HepG2 (cell line): ENCODE results near the gene FGD4. TPM values are rescaled to one million over a fixed set of nuclear protein-coding genes. Genes with fewer than 3 reads are reported as not detected.

ENCODE experiments used
- EHMT2 ChIP-seq: fragments of 200-600 bp; sonication (generic); IDR thresholded peaks from 2 replicates; pipeline ENCODE4 v1.7.0; 2017; ENCODE audit warnings: antibody characterized with exemption, low read depth, low read length, borderline replicate concordance
- GABPA ChIP-seq, 2 experiments: IDR thresholded peaks; 2 replicates each; pipeline ENCODE4 v1.6.1; 2011 to 2016; ENCODE audit warnings: low read depth in 2 of 2, low read length in 1 of 2, missing biosample characterization in 1 of 2, missing genetic modification characterization in 1 of 2
- HNRNPL ChIP-seq: fragments of 200-400 bp; formaldehyde crosslinking; IDR thresholded peaks from 2 replicates; pipeline ENCODE4 v1.6.1; 2017; ENCODE audit warnings: mild to moderate bottlenecking, low read depth, low read length
- KAT8 ChIP-seq: IDR thresholded peaks from 2 replicates; pipeline ENCODE4 v1.6.1; 2016; ENCODE audit warnings: missing genetic modification reagents, missing compliant biosample characterization
- KLF12 ChIP-seq: sonication (generic); formaldehyde crosslinking; IDR thresholded peaks from 2 replicates; pipeline ENCODE4 v1.4.0; 2020; ENCODE audit warnings: missing genetic modification reagents, borderline replicate concordance
- MAFG ChIP-seq: sonication (generic); formaldehyde crosslinking; IDR thresholded peaks from 2 replicates; pipeline ENCODE4 v1.5.1; 2020; ENCODE audit warnings: mild to moderate bottlenecking, missing genetic modification reagents
- SALL1 ChIP-seq: sonication (generic); formaldehyde crosslinking; IDR thresholded peaks from 2 replicates; pipeline ENCODE4 v1.8.0; 2022; ENCODE audit warnings: mild to moderate bottlenecking, missing genetic modification reagents
- TBX3 ChIP-seq: fragments of 450-650 bp; IDR thresholded peaks from 2 replicates; pipeline ENCODE4 v1.6.1; 2017; ENCODE audit warnings: antibody characterized with exemption, mild to moderate bottlenecking, inconsistent platforms, borderline replicate concordance
- ZFAT ChIP-seq: sonication (generic); formaldehyde crosslinking; conservative IDR thresholded peaks from 2 replicates; pipeline ENCODE4 v1.8.1; 2023; ENCODE audit warnings: missing genetic modification reagents, inconsistent platforms
- ZFX ChIP-seq: sonication (generic); formaldehyde crosslinking; IDR thresholded peaks from 2 replicates; pipeline ENCODE4 v1.4.0; 2020; ENCODE audit warnings: mild to moderate bottlenecking, low read depth, missing genetic modification reagents, moderate library complexity
- ZNF10 ChIP-seq: sonication (generic); formaldehyde crosslinking; IDR thresholded peaks from 2 replicates; pipeline ENCODE4 v1.4.0; 2020; ENCODE audit warnings: mild to moderate bottlenecking, low read depth, missing genetic modification reagents, borderline replicate concordance
- ZNF121 ChIP-seq: sonication (generic); formaldehyde crosslinking; IDR thresholded peaks from 2 replicates; pipeline ENCODE4 v1.5.0; 2020; ENCODE audit warnings: mild to moderate bottlenecking, missing genetic modification reagents
- ZNF234 ChIP-seq: sonication (generic); formaldehyde crosslinking; conservative IDR thresholded peaks from 2 replicates; pipeline ENCODE4 v1.5.1; 2020; ENCODE audit warnings: mild to moderate bottlenecking, missing genetic modification reagents
- ZNF7 ChIP-seq: IDR thresholded peaks from 2 replicates; pipeline ENCODE4 v1.6.1; 2016; ENCODE audit warnings: missing biosample characterization, missing genetic modification reagents
- ZNF709 ChIP-seq: sonication (generic); formaldehyde crosslinking; IDR thresholded peaks from 2 replicates; pipeline ENCODE4 v1.5.0; 2020; ENCODE audit warnings: mild to moderate bottlenecking, missing genetic modification reagents
- polyA plus RNA-seq, 8 experiments: library from polyadenylated mRNA; depleted of rRNA in 3 of 8; stranded (reverse) in 7 of 8; unstranded in 1 of 8; fragments of >200 nt; fragmentation: Illumina TruSeq in 4 of 8; extraction: Trizol in 4 of 8; gene quantifications; 2 replicates each; pipeline versions ENCODE4 v1.2.1 to v1.2.3, GENCODE V29; 2011 to 2016; ENCODE audit warnings: low read depth in 4 of 8, missing spikeins in 1 of 8, mixed read lengths in 1 of 8; ENCODE audit not compliant: insufficient read depth in 1 of 8
- total RNA-seq, 5 experiments: library from RNA; depleted of rRNA; stranded (reverse); fragments of >200 nt; fragmentation: Illumina TruSeq; extraction: Trizol; gene quantifications; 2 replicates each; pipeline ENCODE4 v1.2.3, GENCODE V29; 2016; ENCODE audit warnings: low read depth in 1 of 5
- TF ChIP-seq, protein P1 (sequence below): sonication (generic); formaldehyde crosslinking; IDR thresholded peaks from 2 replicates; pipeline ENCODE4 v1.5.1; 2020; ENCODE audit warnings: mild to moderate bottlenecking, missing genetic modification reagents, borderline replicate concordance
- TF ChIP-seq, protein P2 (sequence below): sonication (generic); formaldehyde crosslinking; IDR thresholded peaks from 2 replicates; pipeline ENCODE4 v1.5.0; 2020; ENCODE audit warnings: mild to moderate bottlenecking, missing genetic modification reagents, borderline replicate concordance
- TF ChIP-seq, protein P3 (sequence below): sonication (generic); formaldehyde crosslinking; IDR thresholded peaks from 2 replicates; pipeline ENCODE4 v1.5.1; 2020; ENCODE audit warnings: missing genetic modification reagents, mild to moderate bottlenecking, borderline replicate concordance
- TF ChIP-seq, protein P4 (sequence below): sonication (generic); formaldehyde crosslinking; IDR thresholded peaks from 2 replicates; pipeline ENCODE4 v1.5.0; 2020; ENCODE audit warnings: missing genetic modification reagents

FGD4 gene
- total and polyA plus RNA-seq, 2 of the 13 experiments (the other 11 are each of a cell fraction or from before 2014, with no cell fraction given): 4.6 to 6.6 TPM

DNA sequence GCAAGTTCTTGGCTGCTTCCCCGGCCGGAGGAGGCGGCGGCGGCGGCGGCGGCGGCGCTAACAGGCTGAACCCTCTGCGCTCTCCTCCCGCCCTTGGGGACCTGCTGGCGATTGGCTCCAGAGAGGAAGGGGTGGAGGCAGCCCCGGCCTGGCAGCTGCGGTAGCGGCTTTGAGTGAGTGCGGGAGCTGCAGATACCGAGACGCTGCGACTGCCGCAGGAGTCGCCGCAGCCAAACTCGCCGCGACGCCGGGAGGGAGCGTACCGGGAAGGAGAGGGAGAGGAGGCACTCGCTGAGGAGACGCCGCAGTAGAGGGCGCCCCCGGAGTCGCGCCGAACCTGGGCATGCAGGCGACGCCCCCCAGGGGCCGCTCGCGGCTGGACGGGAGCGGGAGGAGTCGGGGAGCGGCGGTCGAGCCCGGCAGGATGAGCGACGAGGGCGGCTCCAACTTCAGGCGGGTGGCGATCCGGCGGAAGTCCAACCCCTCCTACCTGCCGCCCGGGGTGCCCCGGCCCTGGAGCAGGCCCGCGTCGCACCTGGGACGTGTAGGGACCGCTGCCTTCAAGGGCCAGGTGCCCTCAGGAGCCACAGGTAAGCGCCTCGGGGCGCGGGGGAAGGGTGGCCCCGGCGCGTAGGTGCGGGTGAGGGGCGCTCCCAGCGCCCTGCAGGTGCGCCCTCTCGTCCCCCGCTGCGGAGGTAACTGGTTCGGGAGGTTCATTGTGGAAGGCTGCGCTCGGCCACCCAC, at the start of gene FGD4 (continued):
- TF ChIP-seq MAFG (CRISPR knock-in tag): no peak
- TF ChIP-seq ZNF709 (CRISPR knock-in tag): peak; percentile 79
- TF ChIP-seq ZFAT (CRISPR knock-in tag): no peak
- TF ChIP-seq, protein P1, sequence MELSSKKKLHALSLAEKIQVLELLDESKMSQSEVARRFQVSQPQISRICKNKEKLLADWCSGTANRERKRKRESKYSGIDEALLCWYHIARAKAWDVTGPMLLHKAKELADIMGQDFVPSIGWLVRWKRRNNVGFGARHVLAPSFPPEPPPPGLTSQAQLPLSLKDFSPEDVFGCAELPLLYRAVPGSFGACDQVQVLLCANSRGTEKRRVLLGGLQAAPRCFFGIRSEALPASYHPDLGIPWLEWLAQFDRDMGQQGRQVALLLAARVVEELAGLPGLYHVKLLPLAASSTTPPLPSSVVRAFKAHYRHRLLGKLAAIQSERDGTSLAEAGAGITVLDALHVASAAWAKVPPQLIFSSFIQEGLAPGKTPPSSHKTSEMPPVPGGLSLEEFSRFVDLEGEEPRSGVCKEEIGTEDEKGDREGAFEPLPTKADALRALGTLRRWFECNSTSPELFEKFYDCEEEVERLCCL: no peak
- no peak for TF ChIP-seq TBX3
- TF ChIP-seq ZNF7 (CRISPR knock-in tag): no peak
- 0 out of 2 replicates have a peak, but pooled peaks have one; percentile 17 for TF ChIP-seq ZNF121 (CRISPR knock-in tag)
- TF ChIP-seq ZNF234 (CRISPR knock-in tag): no peak
- peak; percentile 54; the same call in 1 of the 2 replicates for TF ChIP-seq ZFX
- TF ChIP-seq KAT8: 0 out of 2 replicates have a peak, but pooled peaks have one; percentile 36
- TF ChIP-seq, protein P2, sequence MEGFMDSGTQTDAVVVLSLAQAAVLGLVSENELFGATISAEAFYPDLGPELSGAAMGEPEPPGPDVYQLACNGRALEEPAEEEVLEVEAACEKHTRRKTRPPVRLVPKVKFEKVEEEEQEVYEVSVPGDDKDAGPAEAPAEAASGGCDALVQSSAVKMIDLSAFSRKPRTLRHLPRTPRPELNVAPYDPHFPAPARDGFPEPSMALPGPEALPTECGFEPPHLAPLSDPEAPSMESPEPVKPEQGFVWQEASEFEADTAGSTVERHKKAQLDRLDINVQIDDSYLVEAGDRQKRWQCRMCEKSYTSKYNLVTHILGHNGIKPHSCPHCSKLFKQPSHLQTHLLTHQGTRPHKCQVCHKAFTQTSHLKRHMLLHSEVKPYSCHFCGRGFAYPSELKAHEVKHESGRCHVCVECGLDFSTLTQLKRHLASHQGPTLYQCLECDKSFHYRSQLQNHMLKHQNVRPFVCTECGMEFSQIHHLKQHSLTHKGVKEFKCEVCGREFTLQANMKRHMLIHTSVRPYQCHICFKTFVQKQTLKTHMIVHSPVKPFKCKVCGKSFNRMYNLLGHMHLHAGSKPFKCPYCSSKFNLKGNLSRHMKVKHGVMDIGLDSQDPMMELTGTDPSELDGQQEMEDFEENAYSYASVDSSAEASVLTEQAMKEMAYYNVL: peak; percentile 60; the same call in 1 of the 2 replicates
- TF ChIP-seq ZNF10 (CRISPR knock-in tag): no peak
- TF ChIP-seq, protein P3, sequence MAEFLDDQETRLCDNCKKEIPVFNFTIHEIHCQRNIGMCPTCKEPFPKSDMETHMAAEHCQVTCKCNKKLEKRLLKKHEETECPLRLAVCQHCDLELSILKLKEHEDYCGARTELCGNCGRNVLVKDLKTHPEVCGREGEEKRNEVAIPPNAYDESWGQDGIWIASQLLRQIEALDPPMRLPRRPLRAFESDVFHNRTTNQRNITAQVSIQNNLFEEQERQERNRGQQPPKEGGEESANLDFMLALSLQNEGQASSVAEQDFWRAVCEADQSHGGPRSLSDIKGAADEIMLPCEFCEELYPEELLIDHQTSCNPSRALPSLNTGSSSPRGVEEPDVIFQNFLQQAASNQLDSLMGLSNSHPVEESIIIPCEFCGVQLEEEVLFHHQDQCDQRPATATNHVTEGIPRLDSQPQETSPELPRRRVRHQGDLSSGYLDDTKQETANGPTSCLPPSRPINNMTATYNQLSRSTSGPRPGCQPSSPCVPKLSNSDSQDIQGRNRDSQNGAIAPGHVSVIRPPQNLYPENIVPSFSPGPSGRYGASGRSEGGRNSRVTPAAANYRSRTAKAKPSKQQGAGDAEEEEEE: no peak
- TF ChIP-seq EHMT2: no peak
- TF ChIP-seq HNRNPL: no peak
- TF ChIP-seq, protein P4, sequence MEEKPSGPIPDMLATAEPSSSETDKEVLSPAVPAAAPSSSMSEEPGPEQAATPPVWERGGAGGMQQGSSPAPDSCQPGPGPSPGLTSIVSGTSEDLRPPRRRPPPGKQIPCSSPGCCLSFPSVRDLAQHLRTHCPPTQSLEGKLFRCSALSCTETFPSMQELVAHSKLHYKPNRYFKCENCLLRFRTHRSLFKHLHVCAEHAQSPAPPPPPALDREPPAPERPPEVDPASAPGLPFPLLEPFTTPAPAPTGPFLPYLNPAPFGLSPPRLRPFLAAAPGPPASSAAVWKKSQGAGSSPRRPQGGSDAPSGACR (CRISPR knock-in tag): peak; percentile 75; the same call in 1 of the 2 replicates
- TF ChIP-seq SALL1 (CRISPR knock-in tag): peak; percentile 53; the same call in 1 of the 2 replicates
- 0 out of 2 replicates have a peak, but pooled peaks have one; percentile 41 for TF ChIP-seq KLF12 (CRISPR knock-in tag)
- peak; percentile 49 for TF ChIP-seq GABPA (IDR thresholded peaks at IDR 0.05; ENCODE audit: low read depth, low read length)
- no peak for TF ChIP-seq GABPA (CRISPR knock-in tag; IDR thresholded peaks at IDR 0.05; ENCODE audit: low read depth)
